ENCODE measurements around the gene PTGIS.
A peak's percentile ranks its signal among the peaks of the same experiment; 100 is the strongest.

PTGIS gene

GRCh38 chr20:49559411-49560081 is 8.4 kb downstream of the PTGIS start:
- DNase-seq = no peak

- DNase-seq = no peak
Measured at GRCh38 chr20:49558826-49559225, 9.1 kb downstream of the PTGIS start.

DNA sequence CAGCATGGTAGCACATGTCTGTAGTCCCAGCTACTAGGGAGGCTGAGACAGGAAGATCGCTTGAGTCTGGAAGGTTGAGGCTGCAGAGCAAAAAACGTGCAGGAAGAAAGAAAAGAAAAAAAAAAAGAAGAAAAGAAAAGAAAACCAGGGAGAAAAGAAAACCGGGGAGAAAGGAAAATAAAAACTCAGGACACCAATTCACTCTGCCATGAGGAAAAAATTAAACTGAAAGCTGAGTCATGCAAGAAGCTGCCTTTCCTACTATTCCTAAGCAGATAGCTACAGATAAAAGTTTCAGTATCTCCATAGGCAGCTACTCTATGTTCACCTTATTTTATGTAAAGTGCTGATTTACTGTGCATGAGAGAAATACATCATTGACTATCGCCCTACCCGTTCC is 10.5 kb downstream of the PTGIS start:
- no peak for DNase-seq

- DNase-seq = no peak
Measured at GRCh38 chr20:49556621-49557020, 11.3 kb downstream of the PTGIS start.

DNA sequence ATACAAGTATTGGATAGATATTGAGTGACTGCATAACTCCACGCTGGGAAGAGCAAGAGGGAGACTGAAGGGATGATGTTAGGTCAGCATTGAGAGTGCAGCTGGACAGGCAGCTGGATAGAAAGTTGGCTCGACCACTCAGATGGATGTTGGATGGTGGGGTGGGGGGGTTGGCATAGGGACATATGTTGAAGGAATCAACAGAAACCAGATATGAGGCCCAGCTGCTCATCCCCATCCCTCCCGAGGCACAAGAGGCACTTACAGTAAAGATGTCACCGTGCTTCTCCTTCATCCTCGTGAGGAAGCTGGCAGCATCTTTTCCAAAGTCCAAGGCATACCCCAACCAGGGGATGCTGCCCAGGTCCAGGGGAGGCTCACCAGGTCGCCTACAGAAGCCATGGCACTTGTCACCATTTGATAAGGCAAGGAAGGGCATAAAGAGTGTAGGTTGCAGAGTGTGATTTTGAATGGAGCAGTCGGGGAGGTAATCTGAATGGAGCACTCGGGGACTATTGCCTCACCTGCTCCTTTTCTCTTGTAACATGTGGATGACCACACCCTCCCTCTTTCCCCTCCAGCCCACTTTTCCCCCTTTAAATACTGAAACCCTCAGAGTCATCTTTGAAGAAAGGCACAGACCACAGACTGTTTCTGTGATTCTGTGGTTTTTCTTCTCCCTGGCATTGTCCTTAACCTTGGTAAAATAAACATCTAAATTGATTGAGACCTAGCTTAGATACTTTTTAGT is 18.0 kb downstream of the PTGIS start:
- DNase-seq = no peak

GRCh38 chr20:49548371-49548947 is 19.5 kb downstream of the PTGIS start:
- no peak for DNase-seq

GRCh38 chr20:49545572-49545971 is 22.4 kb downstream of the PTGIS start:
- no peak for DNase-seq

- no peak for DNase-seq
Measured at GRCh38 chr20:49544535-49544934, 23.4 kb downstream of the PTGIS start.

- DNase-seq = no peak
Measured at GRCh38 chr20:49543858-49544437, 24.0 kb downstream of the PTGIS start.

- DNase-seq = no peak
Measured at GRCh38 chr20:49543071-49543857, 24.7 kb downstream of the PTGIS start.

- DNase-seq = no peak
Measured at GRCh38 chr20:49542514-49542991, 25.4 kb downstream of the PTGIS start.

- peak; percentile 65 to 69 for DNase-seq
Measured at GRCh38 chr20:49541733-49542513, 26.0 kb downstream of the PTGIS start.

- no peak for DNase-seq
Measured at GRCh38 chr20:49540687-49541435, 27.1 kb downstream of the PTGIS start.

DNA sequence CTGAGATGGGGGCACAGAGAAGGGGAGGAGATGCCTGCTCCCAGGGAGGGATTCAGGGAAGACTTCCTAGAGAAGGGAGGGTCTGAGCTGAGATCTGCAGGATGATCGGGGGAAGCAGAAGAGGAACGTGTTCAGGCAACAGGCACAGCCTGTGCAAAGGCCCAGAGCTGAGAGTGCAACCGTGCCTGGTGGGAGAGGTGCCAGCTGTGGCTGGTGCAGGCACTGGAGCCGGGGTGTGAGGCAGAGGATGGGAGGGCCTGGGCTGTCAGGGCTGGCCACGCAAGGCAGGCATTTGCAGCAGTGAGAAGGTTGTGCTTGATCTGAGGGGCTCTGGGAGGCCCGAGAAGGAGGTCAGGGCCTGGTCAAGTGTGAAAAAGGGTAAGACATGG is 27.7 kb downstream of the PTGIS start:
- DNase-seq = no peak

GRCh38 chr20:49539481-49540231 is 28.3 kb downstream of the PTGIS start:
- no peak for DNase-seq

DNA sequence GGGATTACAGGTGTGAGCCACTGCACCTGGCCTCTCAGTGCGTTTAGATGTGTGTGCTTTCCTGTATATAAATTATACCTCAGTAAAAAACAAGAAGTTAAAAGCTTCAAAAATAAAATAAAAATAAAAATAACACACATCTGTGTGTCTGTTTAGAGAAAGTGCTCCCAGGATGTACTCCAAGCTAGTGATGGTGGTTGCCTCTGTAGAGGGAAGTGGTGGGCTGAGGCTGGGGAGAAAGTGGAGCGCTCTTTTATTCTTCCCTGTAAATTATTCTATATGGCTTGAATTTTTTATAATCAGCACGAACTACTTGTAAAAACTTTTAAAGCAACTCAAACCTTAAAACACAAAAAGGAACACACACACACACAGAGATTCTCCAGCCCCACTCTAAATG is 29.0 kb downstream of the PTGIS start:
- no peak for DNase-seq

GRCh38 chr20:49534255-49534712 is 33.7 kb downstream of the PTGIS start:
- DNase-seq = peak; percentile 40 to 43

- no peak for DNase-seq
Measured at GRCh38 chr20:49532285-49532946, 35.5 kb downstream of the PTGIS start.

DNA sequence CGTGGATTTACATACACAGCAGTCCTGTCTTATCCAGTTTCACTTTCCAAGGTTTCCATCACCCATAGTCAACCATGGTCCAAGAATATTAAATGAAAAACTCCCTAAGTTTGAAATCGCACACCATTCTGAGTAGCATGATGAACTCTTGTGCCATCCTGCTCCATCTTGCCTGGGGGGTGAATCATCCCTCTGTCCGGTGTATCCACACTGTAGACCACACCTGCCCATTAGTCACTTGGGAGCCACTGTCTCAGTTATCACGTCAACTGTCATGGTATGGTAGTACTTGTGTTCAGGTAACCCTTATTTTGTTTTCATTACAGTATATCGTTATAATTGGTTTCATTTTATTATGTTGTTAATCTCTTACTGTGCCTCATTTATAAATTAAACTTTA is 38.5 kb downstream of the PTGIS start:
- no peak for DNase-seq

DNA sequence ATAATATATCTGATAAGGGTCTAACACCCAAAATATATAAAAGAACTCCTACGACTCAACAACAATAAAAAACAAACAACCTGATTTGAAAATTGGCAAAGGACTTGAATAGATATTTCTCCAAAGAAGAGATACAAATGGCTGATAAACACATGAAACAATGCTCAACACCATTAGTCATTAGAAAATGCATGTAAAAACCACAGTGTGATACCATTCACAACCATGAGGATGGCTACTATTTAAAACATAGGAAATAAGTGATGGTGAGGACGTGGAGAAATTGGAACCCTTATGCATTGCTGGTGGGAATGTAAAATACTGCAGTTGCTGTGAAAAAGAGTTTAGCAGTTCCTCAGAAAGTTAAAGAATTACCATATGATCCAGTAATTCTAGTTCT is 41.4 kb downstream of the PTGIS start:
- DNase-seq = no peak
